ENCODE measurements around the gene LEPROT.

DNA sequence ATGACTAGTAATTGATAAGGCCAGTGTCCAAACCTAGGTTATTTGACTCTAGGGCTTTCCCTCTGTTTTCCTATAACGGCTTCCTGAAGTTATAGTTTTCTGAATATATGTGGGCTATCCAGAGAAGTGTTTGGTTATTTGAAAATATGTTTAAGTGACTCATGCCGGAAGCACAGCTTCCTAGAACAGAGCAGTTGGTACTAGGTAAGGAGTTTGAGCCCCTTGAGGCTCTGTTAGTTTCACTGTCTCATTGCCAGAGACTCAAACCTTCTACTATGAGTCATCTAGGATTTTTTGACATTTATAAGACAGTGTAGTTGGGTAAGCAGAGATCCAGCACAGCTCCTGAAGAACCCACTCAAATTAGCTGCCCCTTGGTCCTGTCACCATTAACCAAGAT is 27.1 kb upstream of the LEPROT start:
- TF ChIP-seq, protein P1, sequence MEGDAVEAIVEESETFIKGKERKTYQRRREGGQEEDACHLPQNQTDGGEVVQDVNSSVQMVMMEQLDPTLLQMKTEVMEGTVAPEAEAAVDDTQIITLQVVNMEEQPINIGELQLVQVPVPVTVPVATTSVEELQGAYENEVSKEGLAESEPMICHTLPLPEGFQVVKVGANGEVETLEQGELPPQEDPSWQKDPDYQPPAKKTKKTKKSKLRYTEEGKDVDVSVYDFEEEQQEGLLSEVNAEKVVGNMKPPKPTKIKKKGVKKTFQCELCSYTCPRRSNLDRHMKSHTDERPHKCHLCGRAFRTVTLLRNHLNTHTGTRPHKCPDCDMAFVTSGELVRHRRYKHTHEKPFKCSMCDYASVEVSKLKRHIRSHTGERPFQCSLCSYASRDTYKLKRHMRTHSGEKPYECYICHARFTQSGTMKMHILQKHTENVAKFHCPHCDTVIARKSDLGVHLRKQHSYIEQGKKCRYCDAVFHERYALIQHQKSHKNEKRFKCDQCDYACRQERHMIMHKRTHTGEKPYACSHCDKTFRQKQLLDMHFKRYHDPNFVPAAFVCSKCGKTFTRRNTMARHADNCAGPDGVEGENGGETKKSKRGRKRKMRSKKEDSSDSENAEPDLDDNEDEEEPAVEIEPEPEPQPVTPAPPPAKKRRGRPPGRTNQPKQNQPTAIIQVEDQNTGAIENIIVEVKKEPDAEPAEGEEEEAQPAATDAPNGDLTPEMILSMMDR (IDR thresholded peaks at IDR 0.05; ENCODE audit: low read depth, low read length, poor library complexity, severe bottlenecking), result no peak
- no peak for TF ChIP-seq EZH2phosphoT487 (IDR thresholded peaks at IDR 0.05; ENCODE audit: borderline replicate concordance, low read length)

Measured in DOHH2 (cell line).